Putamen (tissue), 1 donor: ENCODE data around the gene LSP1.

Experiments used
- DNase-seq: peaks from one replicate; pipeline ENCODE4 v3.0.0-alpha.2; 2016; ENCODE audit warnings: low spot score

Gene LSP1

DNA sequence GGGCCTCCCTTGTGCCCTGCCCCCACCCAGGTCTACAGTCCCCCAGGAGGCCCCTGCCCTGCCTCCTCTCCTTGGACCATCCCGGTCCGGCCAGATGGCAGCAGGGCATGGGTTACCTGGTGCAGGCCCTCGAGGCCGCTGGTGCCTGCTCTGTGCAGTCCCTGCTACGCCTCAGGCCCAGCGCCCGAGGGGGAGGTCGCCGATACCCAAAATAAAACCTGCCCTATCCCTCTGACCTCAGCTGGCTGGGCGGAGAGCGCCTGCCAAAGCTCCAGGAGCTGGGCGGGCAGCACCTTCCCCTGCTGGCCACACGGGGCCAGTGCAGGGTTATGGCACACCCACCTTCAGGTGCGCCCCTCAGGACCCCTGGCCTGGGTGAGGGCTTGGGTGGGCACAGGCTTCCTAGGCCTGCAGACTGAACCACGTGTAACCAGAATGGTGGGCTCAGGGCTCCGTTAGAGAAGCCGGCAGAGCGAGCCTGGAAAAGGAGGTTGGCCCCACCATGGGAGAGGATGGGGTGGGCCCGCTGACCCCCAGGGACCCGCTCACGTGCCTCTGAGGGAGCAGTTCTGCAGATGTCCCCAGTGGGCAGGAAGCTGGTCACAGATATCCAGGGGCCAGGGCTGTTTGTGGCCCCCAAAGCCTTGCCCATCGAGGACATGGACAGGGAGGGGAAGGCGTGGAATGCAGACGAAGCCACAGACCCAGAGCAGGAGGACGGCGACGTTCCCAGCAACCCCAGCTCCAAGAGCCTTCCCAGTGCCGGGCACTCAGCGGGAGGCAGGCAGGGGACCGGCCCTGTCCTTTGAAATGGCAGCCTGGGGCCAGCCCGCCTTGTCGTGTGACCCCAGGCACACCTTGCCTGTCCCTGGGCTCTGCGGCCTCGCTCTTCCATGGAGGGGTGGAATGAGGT is 64.9 kb downstream of the LSP1 start:
- no peak for DNase-seq

DNA sequence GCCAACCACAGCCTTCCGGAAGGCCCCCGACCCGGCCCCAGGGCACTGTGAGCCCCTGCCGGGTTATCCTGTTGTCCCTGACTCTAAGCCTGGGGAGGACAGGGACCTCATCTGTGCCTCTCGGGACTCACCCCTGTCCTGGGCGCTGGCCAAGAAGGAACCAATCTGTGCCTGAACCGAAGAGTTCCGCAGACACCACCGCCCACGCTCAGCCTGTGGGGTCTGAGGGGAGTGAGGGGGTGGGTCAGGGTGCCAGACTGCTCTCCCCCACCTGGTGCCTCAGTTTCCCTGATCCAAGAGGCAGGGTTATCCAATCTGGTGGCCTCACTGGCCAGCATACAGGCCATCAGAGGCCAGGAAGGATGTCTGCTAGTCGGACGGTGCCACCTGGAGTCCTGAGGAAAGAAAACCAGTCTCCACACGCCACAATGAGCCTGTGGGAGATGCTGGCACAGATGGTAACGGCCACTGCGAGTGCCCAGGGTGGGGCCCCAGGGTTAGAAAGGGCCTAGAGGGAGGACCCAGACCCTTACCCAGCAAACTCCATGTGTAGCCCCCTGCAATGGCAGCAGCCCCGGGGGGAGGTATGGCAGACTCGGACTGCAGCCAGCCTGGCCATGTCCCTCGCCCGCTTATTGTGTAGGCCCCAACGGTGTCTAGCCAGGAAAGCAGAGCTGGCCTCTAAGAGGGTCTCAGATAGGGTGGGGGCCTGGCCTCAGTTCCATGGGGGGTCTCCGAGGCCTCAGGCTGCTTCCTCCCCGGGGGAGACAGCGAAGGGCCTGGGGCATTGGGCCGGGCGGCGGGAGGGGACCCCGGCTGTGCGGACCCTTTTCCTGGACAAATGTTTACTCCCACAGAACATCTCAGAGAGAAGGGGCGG is 65.8 kb downstream of the LSP1 start:
- DNase-seq: no peak

DNA sequence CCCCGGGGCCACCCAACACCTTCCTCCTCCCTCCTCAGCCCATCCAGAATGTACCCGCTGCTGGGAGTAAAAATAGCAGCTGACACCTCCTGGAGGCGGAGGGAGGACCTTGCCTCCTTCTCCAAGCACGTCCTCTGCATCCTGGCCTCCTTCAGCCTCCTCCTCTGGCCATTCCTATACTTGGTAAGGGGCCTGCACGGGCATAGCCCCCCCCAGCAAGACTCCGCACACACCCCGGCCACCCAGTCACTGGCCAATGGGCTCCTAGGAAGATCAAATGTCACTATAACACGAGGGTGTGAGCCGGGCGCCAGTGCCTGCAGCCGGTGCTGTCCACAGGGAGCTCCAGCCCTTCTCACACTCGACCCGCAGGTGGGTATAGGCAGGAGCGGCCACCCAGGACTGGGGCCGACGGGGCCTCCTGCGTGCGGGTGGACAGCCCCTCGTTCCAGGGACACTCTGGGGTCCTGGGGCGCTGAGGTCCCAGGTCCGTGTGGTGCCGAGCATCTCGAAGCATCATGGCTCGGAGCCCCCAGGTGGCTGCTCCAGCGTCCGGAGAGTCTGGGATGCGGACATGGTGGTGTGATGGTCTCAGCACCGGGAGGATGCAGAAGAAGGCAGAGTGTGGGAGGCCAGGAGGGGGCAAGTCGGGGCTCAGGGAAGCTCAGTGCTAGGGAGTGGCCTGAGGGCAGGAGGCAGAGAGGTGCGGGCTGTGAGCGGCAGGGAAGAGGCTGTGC is 66.7 kb downstream of the LSP1 start, which contains the start of gene TNNT3:
TNNT3 (plus strand) TSS at position 313 of the 737 bp plus-strand sequence. CDS start 3,172 bp downstream, outside the sequence.
- no peak for DNase-seq

DNA sequence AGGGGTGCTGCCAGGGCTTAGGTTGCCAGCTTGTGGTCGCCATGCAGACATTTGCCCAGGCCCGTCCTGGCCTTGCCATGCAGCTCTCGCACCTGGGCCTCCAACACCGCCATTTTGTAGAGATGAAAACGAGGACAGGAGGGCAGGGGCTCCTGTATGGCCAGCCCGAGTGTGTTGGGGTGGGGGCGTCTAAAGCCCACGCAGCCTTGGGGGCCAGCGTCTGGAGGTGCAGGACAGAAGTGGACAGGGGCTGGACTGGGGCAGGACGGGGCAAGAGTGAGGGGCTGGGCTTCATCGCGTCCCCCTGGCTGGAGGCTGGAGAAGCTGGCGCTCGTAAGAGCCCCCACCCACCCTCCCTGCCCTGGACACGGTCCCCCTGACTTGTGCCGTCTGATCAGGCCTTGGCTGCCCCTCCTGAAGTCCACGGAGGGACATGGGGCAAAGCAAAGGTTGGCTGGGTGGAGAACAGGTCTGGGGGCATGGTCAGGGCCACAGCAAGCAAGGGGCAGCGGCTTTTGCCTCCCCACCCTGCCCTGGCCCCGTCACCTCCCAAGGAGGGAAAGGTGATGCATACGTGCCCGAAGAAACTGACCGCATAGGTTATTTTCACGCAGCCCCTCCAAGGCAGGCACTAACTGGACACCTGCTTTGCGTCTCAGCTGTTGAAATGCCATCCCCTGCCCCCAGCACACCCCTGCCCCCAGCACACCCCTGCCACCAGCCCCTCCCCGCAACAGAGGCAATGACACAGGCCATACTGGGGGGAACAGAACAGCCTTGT is 67.4 kb downstream of the LSP1 start:
- DNase-seq: no peak

DNA sequence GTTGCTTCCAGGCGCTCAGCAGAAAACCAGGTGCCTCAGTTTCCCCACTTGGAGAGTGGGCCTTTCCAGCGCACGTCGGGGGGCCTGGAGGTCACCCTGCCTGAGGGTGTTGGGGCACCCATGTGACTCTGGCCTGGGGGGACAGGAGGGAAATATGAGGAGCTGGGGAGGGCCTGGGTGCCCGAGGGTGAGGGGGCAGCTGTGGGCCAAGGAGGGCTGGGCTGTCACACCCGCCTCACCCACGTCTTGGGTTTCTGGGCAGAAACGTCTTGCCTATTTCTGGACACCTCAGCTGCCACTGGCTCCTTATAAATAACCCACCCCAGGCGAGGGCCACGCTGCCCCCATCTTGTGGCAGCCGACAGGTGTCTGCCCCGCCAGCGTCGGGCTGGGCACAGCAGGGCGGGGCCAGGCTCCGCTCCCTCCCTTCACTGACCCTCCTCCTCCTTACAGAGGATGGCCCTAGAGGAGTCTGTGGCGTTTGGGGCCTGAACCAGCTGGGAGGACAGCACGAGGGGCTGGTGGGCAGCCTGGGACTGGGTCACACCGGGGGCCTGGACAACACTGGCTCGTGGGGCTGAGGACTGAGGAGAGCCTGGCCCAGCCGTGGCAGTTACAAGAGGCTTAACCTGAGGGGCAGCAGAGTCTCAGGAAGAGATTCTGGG is 68.2 kb downstream of the LSP1 start:
- no peak for DNase-seq

DNA sequence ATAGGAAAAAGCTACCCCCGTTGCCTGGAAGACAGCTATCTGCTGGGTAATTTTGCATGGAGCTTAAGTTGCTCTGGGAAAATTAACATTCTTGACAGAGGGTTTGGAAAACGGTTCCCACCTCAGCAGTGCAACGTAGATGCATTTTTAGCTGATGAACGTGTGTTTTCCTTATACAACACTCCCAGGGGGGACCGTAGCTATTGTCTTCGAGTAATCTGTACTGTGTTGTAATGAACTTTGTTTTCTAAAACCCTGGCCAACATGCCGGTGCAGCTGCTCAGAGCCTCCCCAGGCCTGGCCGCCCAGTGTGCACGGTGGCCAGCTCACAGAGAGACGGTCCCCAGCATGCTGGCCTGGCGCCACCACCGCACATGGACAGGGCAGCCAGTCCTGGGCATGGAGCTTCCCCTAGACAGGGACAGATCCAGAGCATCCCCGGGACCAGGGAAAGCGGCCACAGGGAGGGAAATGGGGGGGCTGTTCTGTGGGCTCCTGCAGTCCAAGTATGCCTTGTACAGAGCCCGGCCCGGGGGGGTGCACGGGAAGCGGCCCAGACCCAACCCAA is 68.8 kb downstream of the LSP1 start:
- no peak for DNase-seq

DNA sequence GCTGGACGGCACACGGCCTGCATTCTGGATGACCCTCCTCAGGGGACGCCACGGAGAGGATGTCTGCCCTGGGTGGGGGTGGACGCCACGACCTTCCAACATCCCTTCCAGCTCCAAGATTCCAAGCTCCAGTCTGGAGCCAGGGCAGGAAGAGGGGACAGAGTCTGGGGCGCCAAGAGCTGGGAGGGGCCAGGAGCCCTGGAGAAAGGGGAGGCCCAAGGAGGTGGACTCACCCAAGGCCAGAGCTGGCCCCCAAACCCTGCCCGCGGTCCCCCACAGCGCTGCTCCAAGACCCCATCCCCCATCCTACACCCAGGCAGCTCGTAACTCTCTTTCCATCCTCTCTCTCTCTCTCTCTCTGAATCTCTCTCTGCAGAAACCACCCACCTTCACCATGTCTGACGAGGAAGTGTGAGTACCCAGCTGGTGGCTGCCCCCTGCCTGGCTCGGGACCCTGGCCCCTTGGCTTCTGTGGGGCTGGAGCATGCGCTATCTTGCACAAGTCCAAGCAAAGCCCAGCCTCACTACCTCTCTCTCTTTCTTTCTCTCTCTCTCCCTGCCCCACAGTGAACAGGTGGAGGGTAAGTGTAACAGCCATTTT is 69.7 kb downstream of the LSP1 start:
- no peak for DNase-seq

DNA sequence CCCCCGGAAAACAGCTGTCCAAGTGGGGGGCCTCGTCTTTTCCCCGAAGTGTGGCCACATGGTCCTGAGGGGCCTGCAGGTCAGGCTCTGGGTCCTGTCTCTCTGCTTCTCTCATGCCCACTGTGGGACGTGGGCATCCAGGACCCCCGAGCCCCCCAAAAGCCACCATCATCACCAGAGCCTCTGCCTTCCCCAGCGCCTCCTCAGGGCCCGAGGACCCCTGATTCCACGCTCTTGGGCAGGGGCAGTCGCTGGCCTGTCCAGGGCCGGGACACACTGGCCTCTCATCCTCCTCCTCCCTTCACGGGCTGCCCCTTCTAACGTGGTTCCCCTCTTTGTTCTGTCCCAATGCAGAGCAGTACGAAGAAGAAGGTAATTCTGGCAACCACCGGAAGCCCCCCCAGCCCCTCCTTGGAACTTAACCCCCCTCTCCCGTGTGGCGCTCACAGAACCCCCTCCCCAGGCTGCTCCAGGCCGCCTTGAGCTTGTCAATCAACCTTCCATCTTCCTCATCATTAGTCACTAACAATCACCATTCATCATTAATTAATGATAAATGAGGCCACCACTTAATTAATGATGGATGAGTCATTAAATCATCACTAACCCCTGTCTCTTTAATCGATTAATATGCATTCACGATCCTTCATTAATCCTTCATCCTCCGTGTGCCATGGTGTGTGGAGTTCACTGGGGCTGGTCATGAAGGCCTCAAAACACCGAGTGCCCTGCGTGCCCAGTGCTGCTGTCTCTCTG is 70.5 kb downstream of the LSP1 start:
- no peak for DNase-seq

DNA sequence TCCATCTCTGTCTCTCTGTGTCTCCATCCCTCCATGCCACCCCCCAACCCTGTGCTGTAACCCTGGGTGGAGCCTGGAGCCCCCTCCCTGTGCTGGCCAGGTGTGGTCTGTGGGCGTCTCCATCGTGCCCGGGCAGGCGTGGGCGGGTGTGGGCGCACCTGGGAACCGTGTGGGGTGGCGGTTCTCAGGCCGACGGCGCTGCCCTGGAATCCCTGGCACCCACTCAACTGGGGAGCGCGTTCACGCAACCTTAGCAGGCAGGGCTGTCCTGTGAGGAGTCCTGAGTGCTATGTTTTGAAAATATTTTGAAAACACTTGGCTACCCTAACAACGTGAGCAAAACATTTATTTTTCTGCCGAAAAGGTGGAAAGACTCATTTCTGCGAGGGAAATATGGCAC is 71.3 kb downstream of the LSP1 start:
- DNase-seq: no peak

DNA sequence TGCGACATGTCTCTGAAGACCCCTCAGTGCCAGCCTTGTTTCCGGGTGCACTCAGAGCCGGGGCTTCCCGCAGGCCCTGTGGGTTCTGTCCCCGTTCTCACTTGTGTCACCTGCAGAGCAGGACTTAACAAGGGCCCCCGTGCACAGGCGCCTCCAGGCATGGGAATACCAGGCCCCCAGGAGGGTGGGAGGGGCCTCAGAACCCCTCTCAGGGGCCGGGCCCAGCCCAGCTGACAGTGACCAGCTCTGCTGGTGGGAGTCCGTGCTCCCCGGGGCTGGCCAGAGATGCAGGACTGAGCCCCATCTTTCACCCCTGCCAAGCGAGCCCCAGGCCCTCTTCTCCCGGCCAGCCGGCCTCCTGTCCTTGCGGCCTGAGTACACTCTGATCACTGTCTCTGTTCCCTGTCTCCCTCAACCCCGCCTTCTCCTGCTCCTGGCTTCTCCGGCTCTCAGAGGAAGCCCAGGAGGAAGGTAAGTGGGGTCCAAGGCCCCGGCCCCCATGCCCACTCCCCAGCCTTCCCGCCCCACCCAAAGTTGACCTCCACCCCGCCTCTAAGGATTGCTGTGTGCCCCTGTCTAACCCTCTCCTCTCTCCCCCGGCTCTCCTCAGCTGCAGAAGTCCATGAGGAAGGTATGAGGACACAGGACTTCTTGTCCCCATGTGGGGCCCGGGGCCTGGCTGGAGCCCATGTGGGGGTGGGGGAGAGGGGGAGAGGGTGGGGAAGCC is 71.9 kb downstream of the LSP1 start:
- DNase-seq: no peak

DNA sequence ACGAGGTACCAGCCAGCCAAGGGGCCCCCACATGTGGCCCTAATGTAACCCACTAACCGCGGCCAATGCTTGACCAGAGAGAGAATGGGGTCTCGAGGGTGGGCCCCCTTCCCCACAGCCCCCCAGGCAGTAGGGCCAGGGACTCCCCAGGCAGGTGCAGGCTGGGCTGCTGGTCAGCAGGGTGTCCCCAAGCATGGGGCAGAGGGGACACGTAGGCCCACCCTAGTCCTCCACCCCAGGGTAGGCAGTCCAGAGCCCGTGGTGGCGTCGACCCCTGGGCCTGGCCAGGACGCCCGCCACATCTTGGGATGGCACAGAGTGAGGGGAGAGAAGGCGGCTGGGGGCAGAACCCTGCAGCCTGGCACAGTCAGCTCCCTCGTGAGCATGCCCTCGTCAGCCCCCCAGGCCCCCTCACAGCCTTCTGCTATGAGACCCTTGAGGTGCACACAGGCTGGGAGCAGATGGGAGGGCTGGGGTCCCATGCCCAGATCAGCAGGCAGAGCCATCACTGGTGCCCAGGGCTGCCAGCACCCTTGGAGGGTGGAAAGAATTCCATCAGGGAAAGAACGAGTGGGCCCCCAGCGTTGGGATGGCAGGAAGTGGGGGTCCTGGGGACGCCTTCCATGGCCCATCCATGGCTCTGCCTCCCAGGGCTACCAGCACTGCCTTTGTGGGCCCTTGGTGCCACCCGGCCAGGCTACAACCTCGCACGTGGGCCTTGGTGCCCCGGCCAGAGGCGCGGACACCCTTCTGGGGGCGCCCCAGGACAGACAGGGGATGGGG is 72.7 kb downstream of the LSP1 start:
- DNase-seq: no peak

DNA sequence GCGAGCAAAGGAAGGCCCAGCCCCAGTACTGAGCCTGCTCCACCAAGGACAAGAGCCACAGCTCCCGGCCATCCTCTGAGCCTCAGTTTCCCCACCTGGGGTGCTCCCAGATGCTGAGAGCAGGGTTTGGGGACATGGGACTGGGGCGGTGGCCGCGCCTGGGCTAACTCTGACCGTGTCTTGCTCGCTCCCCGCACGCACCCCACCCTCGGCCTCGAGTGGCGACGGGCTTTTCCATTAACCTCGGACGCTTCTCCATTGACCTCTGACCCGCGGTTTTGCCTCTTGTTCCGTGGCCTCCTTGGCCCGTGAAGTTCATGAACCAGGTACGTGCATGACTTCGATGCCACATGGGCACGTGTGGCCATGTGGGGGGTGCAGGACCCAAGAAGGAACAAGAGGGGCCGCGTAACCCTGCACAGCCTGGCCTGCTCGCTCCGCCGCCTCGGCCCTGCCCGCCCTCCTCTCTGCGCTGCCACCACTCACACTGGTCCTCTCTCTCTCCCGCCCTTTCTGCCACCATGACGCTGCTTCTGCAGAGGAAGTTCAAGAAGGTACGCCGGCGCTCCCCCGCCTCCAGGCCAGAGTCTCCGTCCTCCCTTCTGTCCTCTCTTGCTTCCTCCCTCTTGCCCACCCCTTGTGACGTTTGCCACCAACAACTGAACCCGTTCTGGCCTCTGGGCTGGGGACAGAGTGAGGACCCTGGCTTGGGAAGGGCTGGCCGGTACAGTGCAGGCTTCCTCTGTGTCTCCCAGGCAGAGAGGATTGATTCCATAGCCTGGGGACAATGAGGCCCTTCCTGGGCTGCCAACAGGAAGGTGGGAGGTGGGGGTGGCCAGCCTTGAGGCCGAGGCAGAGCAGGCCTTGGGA is 73.5 kb downstream of the LSP1 start:
- DNase-seq: no peak

DNA sequence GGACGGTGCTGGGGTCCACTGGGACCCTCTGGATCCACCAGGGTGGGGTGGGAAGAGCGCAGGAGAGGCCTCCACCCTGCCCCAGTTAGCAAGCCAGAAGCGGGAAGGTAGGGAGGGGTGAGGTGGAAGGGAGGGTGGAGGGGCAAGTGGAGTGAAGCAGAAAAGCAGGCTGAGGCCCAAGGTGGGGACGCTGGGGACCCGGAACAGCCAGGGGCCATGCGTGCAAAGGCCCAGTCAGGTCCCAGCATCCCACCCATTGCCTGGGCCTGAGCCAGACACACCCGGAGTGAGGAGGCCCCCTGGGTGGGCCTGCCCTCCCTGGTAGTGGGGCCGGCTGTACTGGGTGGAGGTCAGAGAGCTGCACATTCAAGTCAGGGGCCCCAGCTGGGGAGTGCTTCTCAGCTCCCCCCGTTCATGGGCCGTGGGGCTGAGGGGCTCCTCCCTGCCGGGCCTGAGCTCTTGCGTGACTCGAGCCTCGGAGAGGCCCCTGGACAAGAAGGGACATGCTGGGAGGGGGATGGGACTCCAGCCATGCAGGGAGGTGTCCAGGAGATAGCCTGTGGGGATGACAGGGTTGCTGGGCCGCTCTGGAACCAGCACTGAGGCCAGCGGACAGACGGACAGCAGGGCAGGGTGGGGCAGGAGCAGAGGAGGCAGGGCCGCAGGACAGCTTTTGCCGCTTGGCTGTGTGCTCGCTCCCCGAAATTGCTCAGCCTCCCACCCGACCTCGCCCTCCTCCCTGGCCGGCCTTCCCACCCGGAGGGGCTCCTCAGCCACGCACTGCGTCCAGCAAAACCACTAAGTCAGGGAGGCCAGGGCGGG is 74.4 kb downstream of the LSP1 start:
- no peak for DNase-seq

DNA sequence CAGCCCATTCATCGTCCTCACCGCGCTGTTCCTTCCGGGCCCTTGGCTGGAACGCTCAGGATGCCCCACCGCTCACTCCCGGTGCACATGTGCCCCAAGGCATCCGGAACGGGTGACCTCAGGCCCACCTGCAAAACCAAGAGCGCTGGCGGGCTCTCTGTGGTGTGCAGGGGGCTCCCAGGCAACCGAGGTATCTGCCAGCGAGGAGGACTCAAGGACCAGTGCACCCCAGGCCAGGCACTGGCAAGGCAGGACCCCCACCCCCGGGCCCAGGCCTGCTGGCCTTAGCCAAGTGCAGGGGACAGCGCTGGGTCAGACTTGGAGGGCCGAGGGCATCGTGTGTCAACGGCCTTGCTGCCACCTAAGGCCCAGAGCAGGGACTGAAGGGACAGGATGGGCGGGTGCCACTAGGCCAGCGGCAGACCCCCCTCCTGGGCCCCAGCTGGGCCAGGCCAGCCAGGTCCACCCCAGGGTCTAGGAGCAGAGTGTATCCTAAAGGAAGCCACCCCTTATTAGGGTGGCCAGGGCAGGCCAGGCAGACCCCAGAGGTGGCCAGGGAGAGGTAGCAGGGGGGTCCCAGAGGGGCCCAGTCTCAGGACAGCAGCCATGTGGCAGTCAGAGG is 75.1 kb downstream of the LSP1 start:
- DNase-seq: no peak

DNA sequence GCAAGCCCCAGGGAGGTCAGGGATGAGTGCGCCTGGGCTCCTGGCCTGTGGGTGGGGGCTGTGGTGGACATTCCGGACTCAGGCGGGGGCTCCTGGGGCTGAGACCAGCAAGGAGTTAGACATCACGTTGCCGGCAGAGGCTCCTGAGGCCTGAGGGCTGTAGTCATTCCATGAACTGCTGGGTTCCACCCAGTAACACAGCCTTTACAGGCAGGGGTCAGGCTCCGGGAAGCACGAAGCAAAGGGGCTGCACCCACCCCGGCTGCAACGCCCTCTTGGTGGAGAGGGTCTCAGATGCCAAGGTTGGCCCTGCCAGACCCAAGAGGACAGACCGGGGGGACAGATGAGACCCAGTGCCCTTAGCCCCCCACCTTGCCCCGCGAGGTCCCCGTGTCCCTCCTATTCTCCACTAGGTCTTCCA is 75.6 kb downstream of the LSP1 start:
- DNase-seq: no peak
